ENCODE results near the gene GFY. TPM values are rescaled to one million over a fixed set of nuclear protein-coding genes. Genes with fewer than 3 reads are reported as not detected.

Gene GFY
- polyA plus RNA-seq, 3 donors: not detected

DNA sequence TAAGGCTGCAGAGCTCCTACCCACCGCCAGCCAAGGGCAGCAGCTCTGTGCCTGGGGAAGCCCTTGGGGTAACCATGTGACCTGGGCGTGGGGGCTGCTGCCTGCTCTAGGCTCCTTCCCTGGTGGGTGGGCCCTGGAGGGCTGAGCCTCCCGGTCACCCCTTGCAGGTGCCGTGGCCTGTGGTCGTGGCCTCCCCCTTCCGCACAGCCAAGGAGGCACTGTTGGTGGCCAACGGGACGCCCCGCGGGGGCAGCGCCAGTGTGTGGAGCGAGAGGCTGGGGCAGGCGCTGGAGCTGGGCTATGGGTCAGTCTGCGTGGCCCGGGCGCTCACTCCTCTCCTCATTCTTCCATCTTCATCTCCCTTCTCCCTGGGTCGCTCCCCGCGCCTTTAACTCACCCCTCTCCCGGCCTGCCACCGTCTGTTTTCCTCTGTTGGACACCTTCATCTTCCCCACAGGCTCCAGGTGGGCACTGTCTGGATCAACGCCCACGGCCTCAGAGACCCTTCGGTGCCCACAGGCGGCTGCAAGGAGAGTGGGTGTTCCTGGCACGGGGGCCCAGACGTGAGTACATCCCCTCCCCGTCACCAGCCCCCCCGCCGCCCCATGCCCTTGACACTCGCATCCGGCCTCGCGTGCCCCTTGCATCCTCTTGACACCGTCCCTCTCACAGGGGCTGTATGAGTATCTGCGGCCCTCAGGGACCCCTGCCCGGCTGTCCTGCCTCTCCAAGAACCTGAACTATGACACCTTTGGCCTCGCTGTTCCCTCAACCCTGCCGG, 39.0 kb downstream of the GFY start:
- H2AFZ ChIP-seq (ENCODE audit: insufficient read depth, low read depth, low read length, poor library complexity, severe bottlenecking): no peak overlapping the region
- 96% methylated on average over 34 of the region's 39 CpGs for WGBS (ENCODE audit: insufficient coverage)
- TF ChIP-seq, protein P1, sequence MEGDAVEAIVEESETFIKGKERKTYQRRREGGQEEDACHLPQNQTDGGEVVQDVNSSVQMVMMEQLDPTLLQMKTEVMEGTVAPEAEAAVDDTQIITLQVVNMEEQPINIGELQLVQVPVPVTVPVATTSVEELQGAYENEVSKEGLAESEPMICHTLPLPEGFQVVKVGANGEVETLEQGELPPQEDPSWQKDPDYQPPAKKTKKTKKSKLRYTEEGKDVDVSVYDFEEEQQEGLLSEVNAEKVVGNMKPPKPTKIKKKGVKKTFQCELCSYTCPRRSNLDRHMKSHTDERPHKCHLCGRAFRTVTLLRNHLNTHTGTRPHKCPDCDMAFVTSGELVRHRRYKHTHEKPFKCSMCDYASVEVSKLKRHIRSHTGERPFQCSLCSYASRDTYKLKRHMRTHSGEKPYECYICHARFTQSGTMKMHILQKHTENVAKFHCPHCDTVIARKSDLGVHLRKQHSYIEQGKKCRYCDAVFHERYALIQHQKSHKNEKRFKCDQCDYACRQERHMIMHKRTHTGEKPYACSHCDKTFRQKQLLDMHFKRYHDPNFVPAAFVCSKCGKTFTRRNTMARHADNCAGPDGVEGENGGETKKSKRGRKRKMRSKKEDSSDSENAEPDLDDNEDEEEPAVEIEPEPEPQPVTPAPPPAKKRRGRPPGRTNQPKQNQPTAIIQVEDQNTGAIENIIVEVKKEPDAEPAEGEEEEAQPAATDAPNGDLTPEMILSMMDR (IDR thresholded peaks at IDR 0.05): no peak
- peaks cover 46% of the 10 kb centered on the region in 2 donors for H3K36me3 ChIP-seq (replicated peaks in 1 of 2; ENCODE audit: control insufficient read depth in 1 of 2, insufficient read depth in 2 of 2, low read length in 2 of 2)
- H3K4me1 ChIP-seq (ENCODE audit: control insufficient read depth in 1 of 2, insufficient read depth in 2 of 2, low read length in 2 of 2): peaks cover 8 to 10% of the 10 kb centered on the region in 2 donors
- no peaks in the 10 kb centered on the region for H3K9me3 ChIP-seq (replicated peaks in 1 of 2; ENCODE audit: control insufficient read depth in 1 of 2, insufficient read depth in 1 of 2, low read length in 2 of 2)
- Mint-ChIP-seq H3K4me1 (peaks cover 7% of the 10 kb centered on the region), H3K4me3 (no peak overlapping the region), H3K36me3 (peaks cover 34 to 61% of the 10 kb centered on the region in 2 donors), H3K27ac (peak overlapping the region in 2 of 7 donors; percentile 50 to 82), H3K9me3 (no peaks in the 10 kb centered on the region), H3K27me3 (ENCODE audit: low read depth in 3 of 3) (no peaks in the 10 kb centered on the region)
- intact Hi-C loops (cut with micrococcal nuclease): no loop called here
- no peak overlapping the region for H3K27ac ChIP-seq (ENCODE audit: low read depth in 1 of 2, low read length in 2 of 2)
- H3K27me3 ChIP-seq (ENCODE audit: control insufficient read depth in 2 of 2, insufficient read depth in 2 of 2, low read length in 2 of 2): no peaks in the 10 kb centered on the region
- no peak for DNase-seq
- H3K4me2 ChIP-seq (replicated peaks; ENCODE audit: extremely low read depth, low read length, poor library complexity, severe bottlenecking): no peak overlapping the region
- no peaks in the 10 kb centered on the region for H3K79me2 ChIP-seq (ENCODE audit: insufficient read depth, low read length)
- H3K4me3 ChIP-seq (replicated peaks in 1 of 3; ENCODE audit: low read depth in 2 of 3, low read length in 3 of 3): no peak overlapping the region
- H3K9ac ChIP-seq (ENCODE audit: insufficient read depth, low read length, poor library complexity, severe bottlenecking): no peak overlapping the region
- H4K20me1 ChIP-seq (ENCODE audit: insufficient read depth, low read length): no peaks in the 10 kb centered on the region

DNA sequence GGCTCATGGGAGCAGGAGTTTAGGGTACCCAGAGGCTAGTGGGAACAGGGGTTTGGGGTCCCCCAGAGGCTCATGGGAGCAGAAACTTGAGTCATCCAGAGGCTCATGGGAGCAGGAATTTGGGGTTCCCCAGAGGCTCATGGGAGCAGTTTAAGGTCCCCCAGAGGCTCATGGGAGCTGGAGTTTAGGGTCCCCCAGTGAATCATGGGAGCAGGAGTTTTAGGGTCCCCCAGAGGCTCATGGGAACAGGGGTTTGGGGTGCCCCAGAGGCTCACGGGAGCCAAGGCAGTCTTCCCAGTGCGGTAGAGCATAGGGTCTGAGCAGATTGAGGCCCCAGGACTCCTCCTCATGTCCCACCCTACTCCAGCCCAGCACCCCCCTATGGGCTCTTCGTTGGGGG, 40.2 kb downstream of the GFY start:
- H3K4me3 Mint-ChIP-seq: no peak overlapping the region
- 100% methylated on average over 1 of the region's 3 CpGs for WGBS (ENCODE audit: insufficient coverage)

More for the DNA sequence above, 40.2 kb downstream of the GFY start:
- Histone ChIP-seq H3K27me3 (ENCODE audit: control insufficient read depth in 2 of 2, insufficient read depth in 2 of 2, low read length in 2 of 2) (no peaks in the 10 kb centered on the region), H3K27ac (ENCODE audit: low read depth in 1 of 2, low read length in 2 of 2) (peak overlapping the region in 1 of 2 donors; percentile 14), H3K4me3 (replicated peaks in 1 of 3; ENCODE audit: low read depth in 2 of 3, low read length in 3 of 3) (no peak overlapping the region), H2AFZ (ENCODE audit: insufficient read depth, low read depth, low read length, poor library complexity, severe bottlenecking) (no peak overlapping the region), H3K4me1 (ENCODE audit: control insufficient read depth in 1 of 2, insufficient read depth in 2 of 2, low read length in 2 of 2) (peaks cover 20 to 22% of the 10 kb centered on the region in 2 donors), H4K20me1 (ENCODE audit: insufficient read depth, low read length) (no peaks in the 10 kb centered on the region), H3K9me3 (replicated peaks in 1 of 2; ENCODE audit: control insufficient read depth in 1 of 2, insufficient read depth in 1 of 2, low read length in 2 of 2) (no peaks in the 10 kb centered on the region), H3K79me2 (ENCODE audit: insufficient read depth, low read length) (no peaks in the 10 kb centered on the region), H3K36me3 (replicated peaks in 1 of 2; ENCODE audit: control insufficient read depth in 1 of 2, insufficient read depth in 2 of 2, low read length in 2 of 2) (peaks cover 34 to 37% of the 10 kb centered on the region in 2 donors), H3K4me2 (replicated peaks; ENCODE audit: extremely low read depth, low read length, poor library complexity, severe bottlenecking) (no peak overlapping the region), H3K9ac (ENCODE audit: insufficient read depth, low read length, poor library complexity, severe bottlenecking) (no peak overlapping the region)
- TF ChIP-seq, protein P1 (IDR thresholded peaks at IDR 0.05): no peak
- no peaks in the 10 kb centered on the region for H3K9me3 Mint-ChIP-seq
- intact Hi-C loops (cut with micrococcal nuclease): no loop called here
- no peaks in the 10 kb centered on the region for H3K27me3 Mint-ChIP-seq (ENCODE audit: low read depth in 3 of 3)
- H3K4me1 Mint-ChIP-seq: peaks cover 17% of the 10 kb centered on the region
- peak overlapping the region in 4 of 7 donors; percentile 28 to 58 (median 38) for H3K27ac Mint-ChIP-seq
- H3K36me3 Mint-ChIP-seq: peaks cover 23 to 49% of the 10 kb centered on the region in 2 donors
- no peak for DNase-seq

Data from CD14-positive monocyte (primary cell).